DOHH2 (cell line): ENCODE measurements around the gene LCN10.

Experiments
- H3F3A ChIP-seq: fragments of 200-600 bp; sonication (generic), shearing (Covaris generic); 2 replicates; pipeline ENCODE4 v1.6.0; 2016; ENCODE audit warnings: antibody characterized with exemption, mild to moderate bottlenecking; ENCODE audit not compliant: control insufficient read depth, insufficient read depth
- H3K27ac ChIP-seq: fragments of 200-600 bp; sonication (generic); 2 replicates; pipeline ENCODE4 v1.5.1; 2014; ENCODE audit warnings: low read depth, mild to moderate bottlenecking, low read length, moderate library complexity
- H3K27me3 ChIP-seq: fragments of 200-600 bp; sonication (generic); 2 replicates; pipeline ENCODE4 v1.6.1; 2014; ENCODE audit warnings: mild to moderate bottlenecking, low read length, mixed read lengths; ENCODE audit not compliant: control insufficient read depth
- H3K36me3 ChIP-seq: fragments of 200-600 bp; sonication (generic); 2 replicates; pipeline ENCODE4 v1.6.1; 2014; ENCODE audit warnings: mild to moderate bottlenecking, low read length, moderate library complexity, mixed read lengths; ENCODE audit not compliant: control insufficient read depth
- H3K4me1 ChIP-seq: fragments of 200-600 bp; sonication (generic); 2 replicates; pipeline ENCODE4 v1.6.1; 2014; ENCODE audit warnings: mild to moderate bottlenecking, low read length, mixed read lengths; ENCODE audit not compliant: control insufficient read depth
- H3K4me2 ChIP-seq: fragments of 200-600 bp; sonication (generic); 2 replicates; pipeline ENCODE4 v1.6.0; 2014; ENCODE audit warnings: mild to moderate bottlenecking, low read length, moderate library complexity
- H3K4me3 ChIP-seq: fragments of 200-600 bp; sonication (generic); 2 replicates; pipeline ENCODE4 v1.5.1; 2014; ENCODE audit warnings: mild to moderate bottlenecking, low read length, mixed read lengths
- H3K79me2 ChIP-seq: fragments of 200-600 bp; sonication (generic); 2 replicates; pipeline ENCODE4 v1.6.1; 2014; ENCODE audit warnings: mild to moderate bottlenecking, low read length, mixed read lengths; ENCODE audit not compliant: control insufficient read depth
- H3K9me2 ChIP-seq: fragments of 200-600 bp; sonication (generic); replicated peaks from 2 replicates; pipeline ENCODE4 v1.6.1; 2014; ENCODE audit warnings: mild to moderate bottlenecking, low read length, mixed read lengths; ENCODE audit not compliant: control insufficient read depth
- H3K9me3 ChIP-seq: fragments of 200-600 bp; sonication (generic); 2 replicates; pipeline ENCODE4 v1.6.1; 2014; ENCODE audit warnings: antibody characterized with exemption, low read length, mixed read lengths; ENCODE audit not compliant: control insufficient read depth, insufficient read depth
- H4K20me1 ChIP-seq: fragments of 200-600 bp; sonication (generic); 2 replicates; pipeline ENCODE4 v1.6.0; 2014; ENCODE audit warnings: low read depth, mild to moderate bottlenecking, antibody characterized with exemption, low read length, moderate library complexity; ENCODE audit not compliant: control insufficient read depth, insufficient read depth
- CTCF ChIP-seq: fragments of 200-600 bp; sonication (generic); IDR thresholded peaks from one replicate; pipeline ENCODE4 v1.5.1; 2014; ENCODE audit warnings: antibody characterized with exemption, mild to moderate bottlenecking, low read depth, low read length; ENCODE audit not compliant: poor library complexity, severe bottlenecking
- EZH2phosphoT487 ChIP-seq: fragments of 200-600 bp; sonication (generic); IDR thresholded peaks from 2 replicates; pipeline ENCODE4 v1.6.1; 2017; ENCODE audit warnings: borderline replicate concordance, mild to moderate bottlenecking, antibody characterized with exemption, low read length, moderate library complexity, mixed read lengths

The LCN10 gene

GRCh38 chr9:136776947-136777346 is 34.2 kb upstream of the LCN10 start:
- Histone ChIP-seq H3K4me3 (no peak overlapping the region), H3K27me3 (peaks cover 17% of the 10 kb centered on the region), H3K9me2 (no peaks in the 10 kb centered on the region), H4K20me1 (no peaks in the 10 kb centered on the region), H3F3A (no peaks in the 10 kb centered on the region), H3K9me3 (peaks cover 14% of the 10 kb centered on the region; the same call in 1 of the 2 replicates), H3K4me2 (no peak overlapping the region), H3K27ac (no peak overlapping the region), H3K79me2 (no peaks in the 10 kb centered on the region), H3K36me3 (peaks cover 2% of the 10 kb centered on the region; the same call in 1 of the 2 replicates), H3K4me1 (peaks cover 9% of the 10 kb centered on the region)
- no peak for TF ChIP-seq CTCF
- TF ChIP-seq EZH2phosphoT487: no peak

- H3K4me3 ChIP-seq: no peak overlapping the region
- no peaks in the 10 kb centered on the region for H3F3A ChIP-seq
- peaks cover 14% of the 10 kb centered on the region; the same call in 1 of the 2 replicates for H3K9me3 ChIP-seq
- TF ChIP-seq CTCF (no peak), EZH2phosphoT487 (no peak)
- H3K27ac ChIP-seq: no peak overlapping the region
- no peaks in the 10 kb centered on the region for H3K79me2 ChIP-seq
- H3K27me3 ChIP-seq: peaks cover 16% of the 10 kb centered on the region
- peaks cover 2% of the 10 kb centered on the region; the same call in 1 of the 2 replicates for H3K36me3 ChIP-seq
- no peaks in the 10 kb centered on the region for H3K9me2 ChIP-seq
- peaks cover 9% of the 10 kb centered on the region for H3K4me1 ChIP-seq
- no peak overlapping the region for H3K4me2 ChIP-seq
- H4K20me1 ChIP-seq: no peaks in the 10 kb centered on the region
Observed at GRCh38 chr9:136775191-136775590, 32.5 kb upstream of the LCN10 start.

- Histone ChIP-seq H3K4me3 (no peak overlapping the region), H3K9me3 (peaks cover 14% of the 10 kb centered on the region; the same call in 1 of the 2 replicates), H3K27me3 (peaks cover 13% of the 10 kb centered on the region), H3K27ac (no peak overlapping the region), H3K4me2 (no peak overlapping the region), H4K20me1 (no peaks in the 10 kb centered on the region), H3K79me2 (no peaks in the 10 kb centered on the region), H3F3A (no peaks in the 10 kb centered on the region), H3K9me2 (no peaks in the 10 kb centered on the region), H3K4me1 (peaks cover 13% of the 10 kb centered on the region), H3K36me3 (peaks cover 2% of the 10 kb centered on the region; the same call in 1 of the 2 replicates)
- no peak for TF ChIP-seq CTCF
- TF ChIP-seq EZH2phosphoT487: no peak
Observed at GRCh38 chr9:136774416-136775045, 31.8 kb upstream of the LCN10 start.
